Testis (tissue), 3 donors: ENCODE data around the gene FCHSD2. TPM values are rescaled to one million over a fixed set of nuclear protein-coding genes. Genes with fewer than 3 reads are reported as not detected.

Source experiments
- DNase-seq: peaks from one replicate; pipeline ENCODE4 v3.0.0-alpha.2; 2019
- H3K27ac ChIP-seq, 2 donors: fragments of 200-600 bp; sonication (generic); one replicate each; pipeline ENCODE4 v1.5.1; 2019
- H3K27me3 ChIP-seq: fragments of 200-600 bp; sonication (generic); one replicate; pipeline ENCODE4 v1.5.1; 2019
- H3K36me3 ChIP-seq: fragments of 200-600 bp; sonication (generic); one replicate; pipeline ENCODE4 v1.5.1; 2017; ENCODE audit warnings: low read depth; ENCODE audit errors: missing control alignments
- H3K4me1 ChIP-seq: fragments of 200-600 bp; sonication (generic); one replicate; pipeline ENCODE4 v1.5.1; 2019
- H3K4me3 ChIP-seq, 2 donors: fragments of 200-600 bp; sonication (generic); one replicate each; pipeline ENCODE4 v1.5.1; 2017 to 2019
- H3K9me3 ChIP-seq: fragments of 200-600 bp; sonication (generic); one replicate; pipeline ENCODE4 v1.5.1; 2017
- POLR2A ChIP-seq: fragments of 450-650 bp; IDR thresholded peaks from one replicate; pipeline ENCODE4 v1.6.1; 2017; ENCODE audit warnings: antibody characterized with exemption, mild to moderate bottlenecking, moderate library complexity
- WGBS, 2 donors: methylation state at CpG; one replicate each; pipeline ENCODE4 v1.1.5; 2018; 5-methylcytosine and 5-hydroxymethylcytosine counted together
- intact Hi-C: fragments of 100-400 bp; cut with DNase I; formaldehyde crosslinking; loops from one replicate; pipeline ENCODE4 v1.15.1; 2023; ENCODE audit warnings: low total_unique reads
- polyA plus RNA-seq: library from polyadenylated mRNA; stranded (reverse); fragments of 350-450 nt; fragmentation: Illumina TruSeq; extraction: RNeasy Lipid Tissue Mini Kit (QIAGEN cat#74804); gene quantifications from one replicate; pipeline ENCODE4 v1.2.3, GENCODE V29; 2014; ENCODE audit warnings: low read depth, low replicate concordance; ENCODE audit not compliant: insufficient read depth
- small RNA-seq, 2 donors: library from RNA; depleted of rRNA; stranded (forward); fragments of <200 nt; gene quantifications; one replicate each; pipeline ENCODE3, GENCODE V24; 2016
- total RNA-seq, 2 donors: library from RNA; depleted of rRNA; stranded (reverse); fragments of >200 nt; gene quantifications; one replicate each; pipeline ENCODE4 v1.2.3, GENCODE V29; 2016
- TF ChIP-seq, protein P1 (sequence below), 3 experiments: fragments of 450-650 bp in 2 of 3; fragments of 200-600 bp in 1 of 3; sonication (generic) in 1 of 3; IDR thresholded peaks; one replicate each; pipeline ENCODE4 v1.5.1; 2016 to 2019; ENCODE audit warnings: antibody characterized with exemption in 3 of 3, mild to moderate bottlenecking in 2 of 3, moderate library complexity in 1 of 3

Gene FCHSD2
- total and polyA plus RNA-seq, 3 donors from 2014 or later, result 44.0 to 69.6 (median 65.9) TPM

DNA sequence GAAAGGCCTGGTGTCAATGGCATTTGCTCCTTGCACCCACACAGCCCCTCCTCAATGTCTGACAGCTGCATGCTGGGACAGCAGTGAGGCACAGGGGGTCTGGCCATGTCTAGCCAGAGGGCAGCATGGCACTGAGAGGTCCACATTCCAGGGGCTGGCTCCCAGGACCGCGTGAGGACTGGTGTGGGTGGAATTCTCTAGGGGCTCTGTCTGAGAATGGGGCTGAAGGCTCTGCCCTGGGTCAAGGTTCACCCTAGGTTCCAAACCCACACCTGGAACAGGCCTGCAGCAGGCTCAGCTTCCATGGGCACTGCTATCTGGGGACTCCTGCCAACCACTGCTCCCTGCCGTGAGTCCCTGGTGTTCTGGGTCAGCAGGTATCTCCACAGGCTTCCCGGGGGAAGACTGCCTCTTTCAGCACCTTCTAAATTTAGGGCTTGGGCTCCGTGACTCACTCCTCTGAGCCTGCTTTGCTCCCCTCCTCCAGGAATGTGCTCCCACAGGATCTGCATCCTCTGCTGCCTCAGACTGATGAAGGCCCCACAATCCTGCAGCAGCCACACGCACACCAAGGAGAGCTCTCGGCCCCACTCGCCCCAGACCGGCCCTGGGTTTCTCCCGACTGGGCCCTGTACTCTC is 352.5 kb downstream of the FCHSD2 start:
- peaks cover 13% of the 10 kb centered on the region for H3K4me1 ChIP-seq
- 56 to 58% methylated on average over 8 to 10 of the region's 10 CpGs for WGBS, 2 donors
- intact Hi-C loops, result no loop called here
- no peaks in the 10 kb centered on the region for H3K36me3 ChIP-seq
- H3K27me3 ChIP-seq, result no peaks in the 10 kb centered on the region
- no peak for DNase-seq
- no peak overlapping the region for H3K27ac ChIP-seq
- H3K9me3 ChIP-seq, result no peaks in the 10 kb centered on the region
- no peak overlapping the region for H3K4me3 ChIP-seq
- no peak for TF ChIP-seq POLR2A
- TF ChIP-seq, protein P1, sequence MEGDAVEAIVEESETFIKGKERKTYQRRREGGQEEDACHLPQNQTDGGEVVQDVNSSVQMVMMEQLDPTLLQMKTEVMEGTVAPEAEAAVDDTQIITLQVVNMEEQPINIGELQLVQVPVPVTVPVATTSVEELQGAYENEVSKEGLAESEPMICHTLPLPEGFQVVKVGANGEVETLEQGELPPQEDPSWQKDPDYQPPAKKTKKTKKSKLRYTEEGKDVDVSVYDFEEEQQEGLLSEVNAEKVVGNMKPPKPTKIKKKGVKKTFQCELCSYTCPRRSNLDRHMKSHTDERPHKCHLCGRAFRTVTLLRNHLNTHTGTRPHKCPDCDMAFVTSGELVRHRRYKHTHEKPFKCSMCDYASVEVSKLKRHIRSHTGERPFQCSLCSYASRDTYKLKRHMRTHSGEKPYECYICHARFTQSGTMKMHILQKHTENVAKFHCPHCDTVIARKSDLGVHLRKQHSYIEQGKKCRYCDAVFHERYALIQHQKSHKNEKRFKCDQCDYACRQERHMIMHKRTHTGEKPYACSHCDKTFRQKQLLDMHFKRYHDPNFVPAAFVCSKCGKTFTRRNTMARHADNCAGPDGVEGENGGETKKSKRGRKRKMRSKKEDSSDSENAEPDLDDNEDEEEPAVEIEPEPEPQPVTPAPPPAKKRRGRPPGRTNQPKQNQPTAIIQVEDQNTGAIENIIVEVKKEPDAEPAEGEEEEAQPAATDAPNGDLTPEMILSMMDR (IDR thresholded peaks at IDR 0.05), result no peak

DNA sequence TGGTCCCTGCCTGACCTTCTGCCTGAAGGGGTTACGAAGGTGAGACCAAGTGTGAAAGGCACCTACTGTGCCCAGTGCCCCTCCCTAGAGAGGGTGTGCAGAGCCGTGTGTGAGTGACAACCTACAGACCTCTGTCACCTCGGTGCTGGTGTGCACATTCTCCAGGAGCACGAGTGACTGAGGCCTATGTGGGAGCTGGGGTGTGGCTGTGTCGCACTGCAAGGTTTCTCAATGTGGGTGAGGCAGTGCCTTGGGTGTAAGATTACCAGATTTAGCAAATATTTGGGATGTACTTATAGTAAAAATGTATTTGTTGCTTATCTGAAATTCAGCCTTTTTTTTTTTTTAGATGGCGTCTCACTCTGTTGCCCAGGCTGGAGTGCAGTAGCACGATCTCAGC is 353.9 kb downstream of the FCHSD2 start:
- H3K4me1 ChIP-seq, result peaks cover 6% of the 10 kb centered on the region
- H3K27ac ChIP-seq, result no peak overlapping the region
- H3K27me3 ChIP-seq, result no peaks in the 10 kb centered on the region
- H3K9me3 ChIP-seq, result no peaks in the 10 kb centered on the region
- intact Hi-C loops, result no loop called here
- no peak overlapping the region for H3K4me3 ChIP-seq
- no peak for DNase-seq
- 93 to 94% methylated on average over 6 to 7 of the region's 7 CpGs for WGBS, 2 donors
- H3K36me3 ChIP-seq, result no peaks in the 10 kb centered on the region
- TF ChIP-seq, protein P1 (IDR thresholded peaks at IDR 0.05), result no peak
- no peak for TF ChIP-seq POLR2A

DNA sequence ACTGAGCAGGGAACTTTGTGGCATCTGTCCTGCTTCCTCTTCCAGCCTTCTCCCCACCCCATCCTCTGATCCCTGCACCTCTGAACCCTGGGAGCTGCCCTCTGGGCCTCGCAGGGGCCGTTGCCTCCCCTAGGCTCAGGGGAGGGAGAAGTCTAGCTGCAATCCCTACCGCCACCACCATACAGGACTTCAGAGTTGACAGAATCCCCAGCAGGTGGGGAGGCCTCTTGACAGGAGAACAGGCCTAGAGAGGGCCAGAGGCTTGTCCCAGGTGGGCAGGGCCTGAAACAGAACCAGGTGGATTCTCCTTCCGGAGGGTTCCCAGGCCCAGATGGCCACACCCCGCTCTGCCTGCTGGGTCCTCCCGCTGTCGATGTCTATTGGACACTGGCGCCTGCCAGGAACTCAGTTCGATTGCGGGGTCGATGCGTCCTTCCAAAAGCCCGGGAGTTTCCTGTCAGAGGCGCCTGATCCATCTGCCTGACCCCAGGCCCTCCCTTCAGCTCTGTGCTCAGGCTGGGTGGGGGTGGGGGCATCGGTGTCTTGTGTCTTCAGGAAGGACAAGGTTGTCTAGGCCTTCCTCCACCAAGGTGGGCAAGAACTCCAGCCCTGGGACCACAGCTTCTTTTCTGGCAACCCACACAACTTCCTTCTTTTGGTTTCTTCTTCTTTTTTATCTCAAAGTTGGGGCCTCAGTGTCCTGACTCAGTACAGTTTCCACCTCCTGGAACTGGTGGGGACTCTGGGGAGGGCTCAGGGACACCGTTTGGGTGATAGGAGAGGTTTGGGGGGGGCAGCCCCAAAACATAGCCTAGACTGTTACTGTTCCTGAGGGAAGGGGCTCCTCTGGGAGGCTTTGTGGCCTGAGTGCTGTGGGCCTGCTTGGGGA is 354.7 kb downstream of the FCHSD2 start:
- DNase-seq, result no peak
- H3K9me3 ChIP-seq, result no peaks in the 10 kb centered on the region
- no peak overlapping the region for H3K27ac ChIP-seq
- intact Hi-C loops, result no loop called here
- TF ChIP-seq, protein P1 (IDR thresholded peaks at IDR 0.05), result no peak
- no peak for TF ChIP-seq POLR2A
- whole genome bisulfite sequencing, 2 donors, result 66 to 67% methylated on average over 13 to 16 of the region's 16 CpGs
- H3K4me1 ChIP-seq, result no peaks in the 10 kb centered on the region
- H3K4me3 ChIP-seq, result no peak overlapping the region
- H3K36me3 ChIP-seq, result no peaks in the 10 kb centered on the region
- no peaks in the 10 kb centered on the region for H3K27me3 ChIP-seq

Small RNA genes within 50 kb of the gene (small RNA-seq; reads per million reads assigned to genes)
- gene RNU6-672P, result 0 reads per million in 2 donors

Other genes starting within 250 kb of the FCHSD2 start
- 1 to 10 TPM; 2.0 to 3.6 TPM for gene P2RY2, start 76.0 kb upstream of the FCHSD2 start, total RNA-seq
- 0.94 TPM for gene P2RY2, start 76.0 kb upstream of the FCHSD2 start, polyA plus RNA-seq
- gene P2RY6, start 130.0 kb upstream of the FCHSD2 start, total RNA-seq, result under 1 TPM; 0.25 to 0.47 TPM
- 2.7 TPM for gene P2RY6, start 130.0 kb upstream of the FCHSD2 start, polyA plus RNA-seq
- gene ARHGEF17, start 166.0 kb upstream of the FCHSD2 start, total RNA-seq, result 10 to 100 TPM; 50.1 to 58.5 TPM
- gene ARHGEF17, start 166.0 kb upstream of the FCHSD2 start, polyA plus RNA-seq, result 29.4 TPM
- gene RELT, start 234.1 kb upstream of the FCHSD2 start, total RNA-seq, result 1 to 10 TPM; 8.4 to 8.6 TPM
- 6.2 TPM for gene RELT, start 234.1 kb upstream of the FCHSD2 start, polyA plus RNA-seq